Measurements from ENCODE around the gene PROC.

PROC gene

GRCh38 chr2:127455566-127456493 lies 37.6 kb downstream of the PROC start:
- DNase-seq (ENCODE audit: low read depth, low spot score): peak; percentile 44
- H3K27me3 ChIP-seq (ENCODE audit: insufficient read depth, insufficient read length): no peaks in the 10 kb centered on the region
- H3K4me3 ChIP-seq (ENCODE audit: insufficient read length, low read depth): no peak overlapping the region
- no peak overlapping the region for H3K9ac ChIP-seq (ENCODE audit: insufficient read length, low read depth)
- TF ChIP-seq SUZ12 (IDR thresholded peaks at IDR 0.05; ENCODE audit: extremely low read depth, insufficient read depth, insufficient read length): no peak
- no peak for TF ChIP-seq YY1 (IDR thresholded peaks at IDR 0.05; ENCODE audit: insufficient read depth, insufficient read length)
- no peak for TF ChIP-seq ZNF274 (IDR thresholded peaks at IDR 0.05; ENCODE audit: low read depth, low read length)
- H3K9me3 ChIP-seq (ENCODE audit: insufficient read depth, low read length): no peaks in the 10 kb centered on the region
- H3K36me3 ChIP-seq (ENCODE audit: insufficient read depth, insufficient read length, low read length): no peaks in the 10 kb centered on the region
- peaks cover 7% of the 10 kb centered on the region for H3K4me1 ChIP-seq (ENCODE audit: insufficient read depth, insufficient read length)

GRCh38 chr2:127456960-127457359 lies 38.7 kb downstream of the PROC start:
- Histone ChIP-seq H3K27me3 (ENCODE audit: insufficient read depth, insufficient read length) (no peaks in the 10 kb centered on the region), H3K9ac (ENCODE audit: insufficient read length, low read depth) (no peak overlapping the region), H3K9me3 (ENCODE audit: insufficient read depth, low read length) (no peaks in the 10 kb centered on the region), H3K4me1 (ENCODE audit: insufficient read depth, insufficient read length) (peaks cover 7% of the 10 kb centered on the region), H3K36me3 (ENCODE audit: insufficient read depth, insufficient read length, low read length) (no peaks in the 10 kb centered on the region), H3K4me3 (ENCODE audit: insufficient read length, low read depth) (no peak overlapping the region)
- no peak for DNase-seq (ENCODE audit: low read depth, low spot score)
- TF ChIP-seq YY1 (IDR thresholded peaks at IDR 0.05; ENCODE audit: insufficient read depth, insufficient read length) (no peak), ZNF274 (IDR thresholded peaks at IDR 0.05; ENCODE audit: low read depth, low read length) (no peak), SUZ12 (IDR thresholded peaks at IDR 0.05; ENCODE audit: extremely low read depth, insufficient read depth, insufficient read length) (no peak)

GRCh38 chr2:127462461-127462860 lies 44.2 kb downstream of the PROC start:
- Histone ChIP-seq H3K9me3 (ENCODE audit: insufficient read depth, low read length) (no peaks in the 10 kb centered on the region), H3K36me3 (ENCODE audit: insufficient read depth, insufficient read length, low read length) (peaks cover 5% of the 10 kb centered on the region), H3K9ac (ENCODE audit: insufficient read length, low read depth) (no peak overlapping the region), H3K27me3 (ENCODE audit: insufficient read depth, insufficient read length) (no peaks in the 10 kb centered on the region), H3K4me3 (ENCODE audit: insufficient read length, low read depth) (no peak overlapping the region), H3K4me1 (ENCODE audit: insufficient read depth, insufficient read length) (peaks cover 3% of the 10 kb centered on the region)
- no peak for DNase-seq (ENCODE audit: low read depth, low spot score)
- TF ChIP-seq YY1 (IDR thresholded peaks at IDR 0.05; ENCODE audit: insufficient read depth, insufficient read length): no peak
- no peak for TF ChIP-seq ZNF274 (IDR thresholded peaks at IDR 0.05; ENCODE audit: low read depth, low read length)
- TF ChIP-seq SUZ12 (IDR thresholded peaks at IDR 0.05; ENCODE audit: extremely low read depth, insufficient read depth, insufficient read length): no peak

- TF ChIP-seq SUZ12 (IDR thresholded peaks at IDR 0.05; ENCODE audit: extremely low read depth, insufficient read depth, insufficient read length) (no peak), ZNF274 (IDR thresholded peaks at IDR 0.05; ENCODE audit: low read depth, low read length) (no peak), YY1 (IDR thresholded peaks at IDR 0.05; ENCODE audit: insufficient read depth, insufficient read length) (no peak)
- DNase-seq (ENCODE audit: low read depth, low spot score): no peak
- H3K4me3 ChIP-seq (ENCODE audit: insufficient read length, low read depth): no peak overlapping the region
- peaks cover 13% of the 10 kb centered on the region for H3K36me3 ChIP-seq (ENCODE audit: insufficient read depth, insufficient read length, low read length)
- peak overlapping the region; percentile 2 for H3K9ac ChIP-seq (ENCODE audit: insufficient read length, low read depth)
- H3K4me1 ChIP-seq (ENCODE audit: insufficient read depth, insufficient read length): peaks cover 3% of the 10 kb centered on the region
- H3K9me3 ChIP-seq (ENCODE audit: insufficient read depth, low read length): no peaks in the 10 kb centered on the region
- no peaks in the 10 kb centered on the region for H3K27me3 ChIP-seq (ENCODE audit: insufficient read depth, insufficient read length)
These were observed 45.1 kb downstream of the PROC start for GRCh38 chr2:127463155-127463991.

GRCh38 chr2:127464470-127465257 lies 46.4 kb downstream of the PROC start:
- H3K4me3 ChIP-seq (ENCODE audit: insufficient read length, low read depth): no peak overlapping the region
- H3K27me3 ChIP-seq (ENCODE audit: insufficient read depth, insufficient read length): no peaks in the 10 kb centered on the region
- TF ChIP-seq SUZ12 (IDR thresholded peaks at IDR 0.05; ENCODE audit: extremely low read depth, insufficient read depth, insufficient read length) (no peak), YY1 (IDR thresholded peaks at IDR 0.05; ENCODE audit: insufficient read depth, insufficient read length) (no peak), ZNF274 (IDR thresholded peaks at IDR 0.05; ENCODE audit: low read depth, low read length) (no peak)
- peaks cover 22% of the 10 kb centered on the region for H3K36me3 ChIP-seq (ENCODE audit: insufficient read depth, insufficient read length, low read length)
- DNase-seq (ENCODE audit: low read depth, low spot score): no peak
- H3K9ac ChIP-seq (ENCODE audit: insufficient read length, low read depth): no peak overlapping the region
- peaks cover 3% of the 10 kb centered on the region for H3K4me1 ChIP-seq (ENCODE audit: insufficient read depth, insufficient read length)
- no peaks in the 10 kb centered on the region for H3K9me3 ChIP-seq (ENCODE audit: insufficient read depth, low read length)

GRCh38 chr2:127465258-127465657 lies 47.0 kb downstream of the PROC start:
- Histone ChIP-seq H3K9me3 (ENCODE audit: insufficient read depth, low read length) (no peaks in the 10 kb centered on the region), H3K36me3 (ENCODE audit: insufficient read depth, insufficient read length, low read length) (peaks cover 26% of the 10 kb centered on the region), H3K4me1 (ENCODE audit: insufficient read depth, insufficient read length) (peaks cover 3% of the 10 kb centered on the region), H3K27me3 (ENCODE audit: insufficient read depth, insufficient read length) (no peaks in the 10 kb centered on the region), H3K4me3 (ENCODE audit: insufficient read length, low read depth) (no peak overlapping the region), H3K9ac (ENCODE audit: insufficient read length, low read depth) (no peak overlapping the region)
- TF ChIP-seq ZNF274 (IDR thresholded peaks at IDR 0.05; ENCODE audit: low read depth, low read length) (no peak), SUZ12 (IDR thresholded peaks at IDR 0.05; ENCODE audit: extremely low read depth, insufficient read depth, insufficient read length) (no peak), YY1 (IDR thresholded peaks at IDR 0.05; ENCODE audit: insufficient read depth, insufficient read length) (no peak)
- DNase-seq (ENCODE audit: low read depth, low spot score): no peak

Data from NT2/D1 (cell line).